DMS 273 (cell line): ENCODE measurements around the gene BATF3.
"Not testable (repeated sequence)": the region's sequence is repeated elsewhere in the genome, so short reads cannot be mapped to it uniquely, and the experiment has no call there.

Experiments
- DNase-seq: peaks from one replicate; lab custom pipeline; 2025; ENCODE audit not compliant: unreplicated experiment; lab: John Stamatoyannopoulos, UW

Gene BATF3

DNA sequence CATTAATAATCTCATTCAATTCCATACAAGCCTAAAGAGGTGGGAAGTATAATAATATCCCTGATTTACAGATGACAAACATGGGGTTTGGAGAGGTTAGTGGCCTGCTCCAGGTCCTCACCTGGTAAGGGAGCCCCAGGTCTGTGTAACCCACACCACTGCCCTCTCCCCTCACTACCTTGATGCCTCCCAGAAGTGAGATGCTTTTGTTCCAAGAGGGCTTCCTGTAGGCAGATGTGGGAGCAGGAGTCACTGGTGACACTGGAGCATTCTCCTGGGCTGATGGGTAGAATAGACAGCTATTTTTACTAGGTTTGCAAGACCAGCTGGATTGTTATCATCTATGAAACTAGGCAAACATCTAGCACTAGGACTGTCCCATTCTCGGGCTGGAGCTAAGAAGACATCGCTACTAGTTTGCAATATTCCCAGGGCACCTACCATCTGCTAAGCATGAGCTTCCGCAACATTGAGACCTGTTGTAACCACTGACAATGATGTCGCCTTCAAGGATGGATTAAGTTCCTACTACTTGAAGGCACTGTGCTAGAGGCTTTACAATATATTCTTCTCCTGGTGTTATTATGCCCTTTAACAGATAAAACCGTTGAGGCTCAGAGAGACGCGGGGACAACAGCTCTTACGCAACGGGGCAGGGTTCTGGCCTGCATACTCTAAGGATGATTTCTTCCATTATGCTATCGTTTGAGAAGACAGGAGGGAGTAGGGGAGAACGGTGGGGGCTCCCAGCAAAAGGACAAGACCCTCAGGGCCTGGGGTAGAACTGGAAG lies 35.0 kb downstream of the BATF3 start:
- DNase-seq = peak; percentile 28

DNA sequence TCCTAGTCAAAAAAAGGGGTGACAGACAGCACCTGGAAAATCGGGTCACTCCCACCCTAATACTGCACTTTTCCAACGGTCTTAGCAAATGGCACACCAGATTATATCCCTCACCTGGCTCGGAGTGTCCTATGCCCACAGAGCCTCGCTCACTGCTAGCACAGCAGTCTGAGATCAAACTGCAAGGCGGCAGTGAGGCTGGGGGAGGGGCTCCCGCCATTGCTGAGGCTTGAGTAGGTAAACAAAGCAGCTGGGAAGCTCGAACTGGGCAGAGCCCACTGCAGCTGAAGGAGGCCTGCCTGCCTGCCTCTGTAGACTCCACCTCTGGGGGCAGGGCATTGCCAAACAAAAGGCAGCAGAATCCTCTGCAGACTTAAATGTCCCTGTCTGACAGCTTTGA lies 41.4 kb downstream of the BATF3 start:
- not testable (repeated sequence) for DNase-seq

GRCh38 chr1:212656730-212657129 lies 42.9 kb downstream of the BATF3 start:
- DNase-seq = no peak

DNA sequence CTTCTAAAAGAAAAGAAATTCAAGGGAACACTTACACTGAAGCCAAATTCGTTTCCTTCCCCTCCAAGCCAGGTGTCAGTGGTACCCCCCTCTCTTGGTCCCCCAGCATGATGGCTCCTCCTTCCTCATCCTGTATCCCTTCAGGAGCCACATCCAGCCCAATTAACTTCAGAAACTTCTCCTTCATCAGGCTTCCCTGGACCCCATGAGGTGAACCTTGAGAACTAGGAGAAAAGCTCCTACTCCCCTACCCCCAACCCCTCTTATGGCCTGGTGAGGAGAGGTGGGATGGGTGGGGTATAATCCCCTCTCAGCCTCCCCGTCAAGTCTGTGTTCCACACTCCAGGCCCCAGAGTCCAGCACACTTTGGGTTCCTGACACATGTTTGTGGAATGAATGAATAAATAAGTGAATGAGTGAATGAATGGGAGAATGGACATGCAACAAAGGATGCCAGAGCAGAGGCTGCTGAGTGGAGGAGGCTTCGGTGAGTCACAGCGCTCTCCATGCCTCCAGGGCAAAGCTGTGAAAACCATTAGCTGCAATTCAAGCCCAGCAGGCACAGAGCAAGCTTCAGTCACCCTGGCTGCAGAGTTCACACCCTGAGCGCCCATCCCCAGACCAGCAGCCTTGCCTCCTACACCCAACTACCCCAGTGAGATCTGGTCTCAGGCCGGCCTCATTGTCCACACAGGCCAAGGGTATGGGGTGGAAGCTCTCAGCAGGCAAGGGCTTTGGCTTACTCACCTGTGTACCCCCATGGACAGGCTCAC lies 43.8 kb downstream of the BATF3 start:
- DNase-seq = no peak

- no peak for DNase-seq
Observed at GRCh38 chr1:212652609-212653008, 47.0 kb downstream of the BATF3 start.

GRCh38 chr1:212651977-212652376 lies 47.7 kb downstream of the BATF3 start:
- no peak for DNase-seq

DNA sequence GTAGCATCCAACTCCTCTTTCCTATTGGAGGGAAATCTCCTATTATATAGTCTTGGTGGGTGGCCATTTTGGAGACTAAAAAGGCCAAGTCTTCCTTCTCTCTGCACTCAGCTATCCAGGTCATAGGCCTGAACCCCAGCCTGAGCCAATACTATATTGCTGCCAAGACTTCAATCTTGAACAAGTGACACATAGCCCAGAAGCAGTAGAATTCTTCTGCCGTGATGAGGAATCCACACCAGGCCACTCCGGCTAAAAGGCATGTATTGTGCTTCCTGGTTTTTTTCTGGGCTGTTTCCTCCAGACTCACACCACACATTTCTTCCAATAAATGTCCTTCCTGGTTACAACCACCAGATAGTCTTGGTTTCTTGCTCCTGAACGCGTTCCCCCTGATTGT lies 48.1 kb downstream of the BATF3 start:
- DNase-seq = no peak

DNA sequence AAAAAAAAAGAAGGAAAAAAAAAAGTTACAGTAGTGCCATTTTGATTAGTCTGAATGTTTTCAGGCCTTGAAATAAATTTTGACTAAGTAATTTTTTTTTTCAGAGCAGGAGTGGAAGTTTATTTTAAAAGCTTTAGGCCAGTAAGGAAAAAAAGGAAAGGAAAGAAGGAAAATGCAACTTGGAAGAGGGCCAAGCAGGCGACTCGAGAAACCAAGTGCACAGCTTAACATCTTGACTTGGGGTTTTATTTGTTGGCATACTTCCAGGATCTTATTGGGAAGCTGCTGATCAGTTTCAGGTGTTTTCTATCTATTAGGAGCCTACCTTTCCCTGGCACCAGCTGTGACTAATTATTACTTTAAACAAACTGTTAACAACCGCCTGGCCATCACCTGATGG lies 49.4 kb downstream of the BATF3 start:
- DNase-seq = peak; percentile 25

GRCh38 chr1:212649020-212649419 lies 50.6 kb downstream of the BATF3 start:
- DNase-seq = no peak

- DNase-seq = no peak
Observed at GRCh38 chr1:212648431-212648830, 51.2 kb downstream of the BATF3 start.

GRCh38 chr1:212647004-212647403 lies 52.6 kb downstream of the BATF3 start:
- no peak for DNase-seq

DNA sequence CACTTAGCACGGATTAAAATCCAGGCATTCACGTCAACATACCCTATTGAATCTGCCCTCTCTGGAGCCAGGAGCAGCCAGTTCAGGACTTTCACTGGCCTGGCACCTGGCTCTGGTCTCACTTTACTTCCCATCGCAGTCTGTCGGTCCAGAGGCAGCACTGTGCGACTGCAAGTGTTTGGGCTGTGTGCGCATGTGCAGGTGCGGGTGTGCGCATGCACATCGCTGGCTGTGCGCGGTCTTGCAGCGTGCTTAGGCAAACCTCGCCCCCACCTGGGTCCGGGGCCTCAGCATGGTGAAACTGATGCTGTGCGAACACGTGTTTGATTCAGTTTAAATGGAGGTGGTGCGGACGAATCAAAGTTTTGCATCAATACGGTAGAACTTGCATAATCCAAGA lies 53.1 kb downstream of the BATF3 start:
- no peak for DNase-seq

GRCh38 chr1:212645546-212646543 lies 53.8 kb downstream of the BATF3 start:
- peak; percentile 53 for DNase-seq

DNA sequence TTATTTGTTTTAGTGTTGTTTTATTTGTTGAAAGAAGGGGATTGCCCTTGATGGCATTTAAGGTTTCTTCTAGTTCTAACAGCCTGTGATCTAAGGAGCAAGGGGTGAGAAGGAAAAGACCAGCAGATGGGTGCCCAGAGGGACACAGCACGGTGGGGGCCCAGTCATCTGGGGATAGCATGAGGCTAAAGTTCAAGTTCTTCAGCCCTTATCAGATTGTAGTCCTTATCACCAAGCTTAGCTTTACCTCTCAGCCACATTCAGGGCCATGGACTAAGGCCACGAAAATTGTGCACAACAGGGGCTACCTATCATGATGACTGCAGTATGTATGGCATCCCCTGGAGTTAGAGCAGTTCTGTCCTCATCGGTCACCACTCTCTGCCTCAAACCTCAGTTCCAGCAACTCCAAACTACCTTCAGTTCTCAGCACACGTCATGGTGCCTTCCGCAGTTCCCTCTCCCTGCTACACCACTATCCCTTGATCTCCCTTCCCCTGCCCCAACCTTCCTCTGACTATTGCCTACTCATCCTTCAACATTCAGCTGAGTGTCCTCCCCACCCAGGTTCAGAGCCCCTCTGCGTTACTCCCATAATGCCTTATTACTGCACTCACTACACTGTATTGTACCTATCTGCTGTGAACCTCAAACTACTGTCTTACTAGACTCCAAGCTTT lies 54.6 kb downstream of the BATF3 start:
- DNase-seq = no peak

- peak; percentile 18 for DNase-seq
Observed at GRCh38 chr1:212643877-212644276, 55.8 kb downstream of the BATF3 start.

DNA sequence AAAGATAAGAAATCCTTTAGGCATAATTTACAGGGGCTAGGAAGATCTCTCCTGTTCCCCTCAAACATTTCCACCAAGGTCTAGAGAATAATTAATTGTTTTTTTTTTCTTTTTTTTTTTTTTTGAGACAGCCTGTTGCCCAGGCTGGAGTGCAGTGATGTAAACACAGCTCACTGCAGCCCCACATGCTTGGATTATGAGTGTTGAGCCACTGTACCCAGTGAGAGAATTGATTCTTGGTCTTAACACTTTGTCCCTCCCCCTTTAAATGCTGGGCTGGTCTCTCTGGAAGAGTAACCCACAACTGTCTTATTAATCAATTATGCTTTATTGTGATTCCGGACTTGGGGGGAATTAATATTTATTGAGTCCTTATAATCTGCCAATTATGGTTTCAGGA lies 57.7 kb downstream of the BATF3 start:
- DNase-seq = no peak

DNA sequence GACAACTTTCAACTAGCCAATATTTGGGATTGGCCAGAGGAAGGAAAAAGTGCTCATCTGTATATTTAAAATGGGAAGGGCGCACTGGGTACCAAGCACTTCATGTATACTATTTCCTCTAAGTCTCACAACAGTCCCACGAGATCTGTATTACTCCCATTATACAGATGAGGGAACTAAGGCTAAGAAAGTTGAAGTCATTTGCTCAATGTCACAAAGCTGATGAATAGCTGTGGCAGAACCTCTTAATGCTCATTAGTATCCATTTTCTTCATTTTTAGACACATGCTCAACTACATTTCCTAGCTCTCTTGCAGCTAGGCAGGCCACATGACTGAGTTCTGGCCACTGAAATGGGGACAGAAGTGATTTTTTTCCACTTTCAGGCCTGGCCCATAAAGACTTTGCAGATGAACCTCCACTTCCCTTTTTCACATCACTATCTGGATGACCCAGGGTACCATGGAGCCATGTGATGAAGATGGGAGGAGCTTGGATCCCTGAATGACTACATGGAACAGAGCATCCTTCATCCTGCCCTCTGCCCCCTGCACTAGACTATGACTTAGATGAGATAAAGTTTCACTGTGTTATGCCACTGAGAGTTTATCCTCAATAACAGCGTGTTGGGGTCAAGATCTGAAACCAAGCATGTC lies 59.3 kb downstream of the BATF3 start:
- DNase-seq = no peak

DNA sequence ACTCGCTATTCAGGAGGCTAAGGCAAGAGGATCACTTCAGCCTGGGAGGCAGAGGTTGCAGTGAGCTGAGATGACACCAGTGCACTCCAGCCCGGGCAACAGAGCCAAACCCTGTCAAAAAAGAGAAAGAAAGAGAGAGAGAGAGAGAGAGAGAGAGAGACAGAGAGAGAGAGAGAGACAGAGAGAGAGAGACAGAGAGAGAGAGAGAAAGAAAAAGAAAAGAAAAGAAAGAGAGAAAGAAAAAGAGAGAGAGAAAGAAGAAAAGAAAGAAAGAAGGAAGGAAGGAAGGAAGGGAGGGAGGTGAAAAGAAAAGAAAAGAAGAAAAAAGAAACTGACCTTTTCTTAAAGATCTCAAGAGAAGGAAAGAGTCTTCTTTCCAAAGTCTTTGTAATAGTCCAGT lies 60.1 kb downstream of the BATF3 start:
- DNase-seq = not testable (repeated sequence)

- DNase-seq = peak; percentile 89
Observed at GRCh38 chr1:212638492-212639151, 61.0 kb downstream of the BATF3 start.

GRCh38 chr1:212637902-212638301 lies 61.7 kb downstream of the BATF3 start:
- peak; percentile 34 for DNase-seq
